ENCODE data around the gene TENM4.

The TENM4 gene

GRCh38 chr11:79362821-79363220, 78.0 kb downstream of the TENM4 start:
- TF ChIP-seq TSHZ2 (CRISPR knock-in tag; IDR thresholded peaks at IDR 0.05) (no peak), GLIS3 (CRISPR knock-in tag; IDR thresholded peaks at IDR 0.05) (no peak)
- no peak for ATAC-seq

- TF ChIP-seq TOX (CRISPR knock-in tag; IDR thresholded peaks at IDR 0.05; ENCODE audit: borderline replicate concordance) (no peak), CSDC2 (CRISPR knock-in tag; IDR thresholded peaks at IDR 0.05) (no peak), GLIS3 (CRISPR knock-in tag; IDR thresholded peaks at IDR 0.05) (no peak), PPARA (CRISPR knock-in tag; IDR thresholded peaks at IDR 0.05; ENCODE audit: borderline replicate concordance) (no peak), POU6F1 (CRISPR knock-in tag; IDR thresholded peaks at IDR 0.05; ENCODE audit: borderline replicate concordance, low read depth) (no peak), ZFP30 (CRISPR knock-in tag; IDR thresholded peaks at IDR 0.05) (no peak), CSRNP3 (CRISPR knock-in tag; IDR thresholded peaks at IDR 0.05) (no peak), OSR1 (CRISPR knock-in tag; IDR thresholded peaks at IDR 0.05) (no peak), ZFP3 (CRISPR knock-in tag; IDR thresholded peaks at IDR 0.05) (no peak), PATZ1 (CRISPR knock-in tag; IDR thresholded peaks at IDR 0.05; ENCODE audit: borderline replicate concordance) (no peak), ISL1 (CRISPR knock-in tag; IDR thresholded peaks at IDR 0.05) (no peak), ARNTL (CRISPR knock-in tag; IDR thresholded peaks at IDR 0.05; ENCODE audit: borderline replicate concordance, low read depth) (no peak), CREB5 (CRISPR knock-in tag; IDR thresholded peaks at IDR 0.05; ENCODE audit: low read depth) (no peak)
- no peak for ATAC-seq
Measured at GRCh38 chr11:79362206-79362757, 78.5 kb downstream of the TENM4 start.

GRCh38 chr11:79358258-79358657, 82.6 kb downstream of the TENM4 start:
- no peak for ATAC-seq
- no peak for TF ChIP-seq SNAI2 (CRISPR knock-in tag; IDR thresholded peaks at IDR 0.05)
- no peak for TF ChIP-seq CSRNP3 (CRISPR knock-in tag; IDR thresholded peaks at IDR 0.05)
- no peak for TF ChIP-seq ZNF70 (CRISPR knock-in tag; IDR thresholded peaks at IDR 0.05)
- TF ChIP-seq ZNF565 (CRISPR knock-in tag; conservative IDR thresholded peaks at IDR 0.05; ENCODE audit: low read depth), result no peak
- no peak for TF ChIP-seq CREB5 (CRISPR knock-in tag; IDR thresholded peaks at IDR 0.05; ENCODE audit: low read depth)
- TF ChIP-seq GLIS3 (CRISPR knock-in tag; IDR thresholded peaks at IDR 0.05), result no peak
- no peak for TF ChIP-seq TOX (CRISPR knock-in tag; IDR thresholded peaks at IDR 0.05; ENCODE audit: borderline replicate concordance)
- TF ChIP-seq ESRRG (CRISPR knock-in tag; IDR thresholded peaks at IDR 0.05), result no peak
- TF ChIP-seq PPARA (CRISPR knock-in tag; IDR thresholded peaks at IDR 0.05; ENCODE audit: borderline replicate concordance), result no peak
- no peak for TF ChIP-seq OSR1 (CRISPR knock-in tag; IDR thresholded peaks at IDR 0.05)
- no peak for TF ChIP-seq TCF4 (CRISPR knock-in tag; IDR thresholded peaks at IDR 0.05; ENCODE audit: borderline replicate concordance)
- no peak for TF ChIP-seq ZFP3 (CRISPR knock-in tag; IDR thresholded peaks at IDR 0.05)
- no peak for TF ChIP-seq RARB (CRISPR knock-in tag; IDR thresholded peaks at IDR 0.05)
- TF ChIP-seq POU6F1 (CRISPR knock-in tag; IDR thresholded peaks at IDR 0.05; ENCODE audit: borderline replicate concordance, low read depth), result no peak
- TF ChIP-seq BACH2 (CRISPR knock-in tag; IDR thresholded peaks at IDR 0.05; ENCODE audit: borderline replicate concordance), result no peak
- no peak for TF ChIP-seq ISL1 (CRISPR knock-in tag; IDR thresholded peaks at IDR 0.05)
- TF ChIP-seq ARNTL (CRISPR knock-in tag; IDR thresholded peaks at IDR 0.05; ENCODE audit: borderline replicate concordance, low read depth), result no peak
- TF ChIP-seq ZC3H10 (CRISPR knock-in tag; IDR thresholded peaks at IDR 0.05), result no peak
- no peak for TF ChIP-seq ZFP30 (CRISPR knock-in tag; IDR thresholded peaks at IDR 0.05)
